OCI-LY3 (cell line): Measurements from ENCODE around the gene CD46.

Experiments used
- H2AFZ ChIP-seq: fragments of 200-600, 300-600 bp; shearing (Covaris generic); 2 replicates; pipeline ENCODE4 v1.6.0; 2014; ENCODE audit warnings: antibody characterized with exemption, low read depth, low read length
- H3K27ac ChIP-seq: fragments of 200-600, 300-600 bp; sonication (generic); 2 replicates; pipeline ENCODE4 v1.5.1; 2014; ENCODE audit warnings: mild to moderate bottlenecking, low read length, moderate library complexity, mixed read lengths
- H3K27me3 ChIP-seq: fragments of 200-600, 300-600 bp; sonication (generic); 2 replicates; pipeline ENCODE4 v1.6.1; 2014; ENCODE audit warnings: low read depth, low read length, mixed read lengths
- H3K36me3 ChIP-seq: fragments of 200-600, 300-600 bp; sonication (generic); replicated peaks from 2 replicates; pipeline ENCODE3; 2014; ENCODE audit warnings: low read depth, low read length, mixed read lengths
- H3K4me1 ChIP-seq: fragments of 300-600, 200-600 bp; sonication (generic); 2 replicates; pipeline ENCODE4 v1.6.1; 2014; ENCODE audit warnings: low read length, mixed read lengths
- H3K4me2 ChIP-seq: fragments of 200-600, 300-600 bp; sonication (generic); 2 replicates; pipeline ENCODE4 v1.6.1; 2014; ENCODE audit warnings: low read length, mixed read lengths
- H3K4me3 ChIP-seq: fragments of 300-600, 200-600 bp; sonication (generic); 2 replicates; pipeline ENCODE4 v1.5.1; 2014; ENCODE audit warnings: antibody characterized with exemption, mild to moderate bottlenecking, low read length, moderate library complexity
- H3K79me2 ChIP-seq: fragments of 300-600, 200-600 bp; shearing (Covaris generic); 2 replicates; pipeline ENCODE4 v1.6.1; 2014; ENCODE audit warnings: mild to moderate bottlenecking, low read length, mixed read lengths
- H3K9ac ChIP-seq: fragments of 300-600, 200-600 bp; shearing (Covaris generic); 2 replicates; pipeline ENCODE4 v1.6.0; 2014; ENCODE audit warnings: mild to moderate bottlenecking, low read length, moderate library complexity
- H3K9me3 ChIP-seq: fragments of 200-600, 300-600 bp; shearing (Covaris generic); 2 replicates; pipeline ENCODE4 v1.6.1; 2014; ENCODE audit warnings: low read length, mixed read lengths; ENCODE audit not compliant: insufficient read depth
- H4K20me1 ChIP-seq: fragments of 200-600, 300-600 bp; sonication (generic); 2 replicates; pipeline ENCODE4 v1.6.1; 2016; ENCODE audit warnings: low read length, mixed read lengths; ENCODE audit not compliant: insufficient read depth
- EZH2phosphoT487 ChIP-seq: fragments of 200-600 bp; shearing (Covaris generic); IDR thresholded peaks from 2 replicates; pipeline ENCODE4 v1.6.1; 2018; ENCODE audit warnings: antibody characterized with exemption, mixed run types, low read depth
- TF ChIP-seq, protein P1 (sequence below): fragments of 200-600, 300-600 bp; sonication (generic); IDR thresholded peaks from 2 replicates; pipeline ENCODE4 v1.5.1; 2014; ENCODE audit warnings: antibody characterized with exemption, low read length, low read depth

CD46 gene

GRCh38 chr1:207815466-207815865 is 63.6 kb downstream of the CD46 start:
- Histone ChIP-seq H3K79me2 (peaks cover 98% of the 10 kb centered on the region), H4K20me1 (peaks cover 97% of the 10 kb centered on the region), H3K27me3 (no peaks in the 10 kb centered on the region), H3K9ac (no peak overlapping the region), H3K36me3 (peaks cover 92% of the 10 kb centered on the region), H3K27ac (no peak overlapping the region), H3K4me3 (no peak overlapping the region), H3K9me3 (no peaks in the 10 kb centered on the region), H2AFZ (no peak overlapping the region), H3K4me1 (peaks cover 46% of the 10 kb centered on the region), H3K4me2 (no peak overlapping the region)
- TF ChIP-seq, protein P1, sequence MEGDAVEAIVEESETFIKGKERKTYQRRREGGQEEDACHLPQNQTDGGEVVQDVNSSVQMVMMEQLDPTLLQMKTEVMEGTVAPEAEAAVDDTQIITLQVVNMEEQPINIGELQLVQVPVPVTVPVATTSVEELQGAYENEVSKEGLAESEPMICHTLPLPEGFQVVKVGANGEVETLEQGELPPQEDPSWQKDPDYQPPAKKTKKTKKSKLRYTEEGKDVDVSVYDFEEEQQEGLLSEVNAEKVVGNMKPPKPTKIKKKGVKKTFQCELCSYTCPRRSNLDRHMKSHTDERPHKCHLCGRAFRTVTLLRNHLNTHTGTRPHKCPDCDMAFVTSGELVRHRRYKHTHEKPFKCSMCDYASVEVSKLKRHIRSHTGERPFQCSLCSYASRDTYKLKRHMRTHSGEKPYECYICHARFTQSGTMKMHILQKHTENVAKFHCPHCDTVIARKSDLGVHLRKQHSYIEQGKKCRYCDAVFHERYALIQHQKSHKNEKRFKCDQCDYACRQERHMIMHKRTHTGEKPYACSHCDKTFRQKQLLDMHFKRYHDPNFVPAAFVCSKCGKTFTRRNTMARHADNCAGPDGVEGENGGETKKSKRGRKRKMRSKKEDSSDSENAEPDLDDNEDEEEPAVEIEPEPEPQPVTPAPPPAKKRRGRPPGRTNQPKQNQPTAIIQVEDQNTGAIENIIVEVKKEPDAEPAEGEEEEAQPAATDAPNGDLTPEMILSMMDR = no peak
- TF ChIP-seq EZH2phosphoT487 = no peak

DNA sequence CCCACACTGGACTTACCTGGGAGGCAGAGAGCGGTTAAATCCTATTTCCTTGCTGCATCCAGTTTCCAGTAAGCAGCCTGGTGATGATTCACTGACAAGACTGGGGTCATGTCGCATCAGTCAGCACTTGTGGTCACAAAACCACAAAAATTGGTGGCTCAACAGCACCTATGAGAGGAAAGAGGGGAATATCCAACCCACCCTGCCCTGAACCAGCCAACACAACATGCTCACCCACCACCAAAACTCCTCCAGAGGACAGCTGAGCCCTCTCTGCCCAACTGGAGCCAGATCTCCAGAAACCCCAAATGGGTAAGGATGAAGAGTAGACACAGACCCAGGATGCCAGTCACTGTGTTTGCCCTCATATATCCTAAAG is 64.0 kb downstream of the CD46 start:
- Histone ChIP-seq H3K4me3 (no peak overlapping the region), H3K9ac (no peak overlapping the region), H3K79me2 (peaks cover 98% of the 10 kb centered on the region), H3K9me3 (no peaks in the 10 kb centered on the region), H4K20me1 (peaks cover 97% of the 10 kb centered on the region), H3K4me2 (no peak overlapping the region), H3K4me1 (peaks cover 44% of the 10 kb centered on the region), H3K36me3 (peaks cover 92% of the 10 kb centered on the region), H2AFZ (no peak overlapping the region), H3K27me3 (no peaks in the 10 kb centered on the region), H3K27ac (no peak overlapping the region)
- no peak for TF ChIP-seq EZH2phosphoT487
- TF ChIP-seq, protein P1 = no peak

DNA sequence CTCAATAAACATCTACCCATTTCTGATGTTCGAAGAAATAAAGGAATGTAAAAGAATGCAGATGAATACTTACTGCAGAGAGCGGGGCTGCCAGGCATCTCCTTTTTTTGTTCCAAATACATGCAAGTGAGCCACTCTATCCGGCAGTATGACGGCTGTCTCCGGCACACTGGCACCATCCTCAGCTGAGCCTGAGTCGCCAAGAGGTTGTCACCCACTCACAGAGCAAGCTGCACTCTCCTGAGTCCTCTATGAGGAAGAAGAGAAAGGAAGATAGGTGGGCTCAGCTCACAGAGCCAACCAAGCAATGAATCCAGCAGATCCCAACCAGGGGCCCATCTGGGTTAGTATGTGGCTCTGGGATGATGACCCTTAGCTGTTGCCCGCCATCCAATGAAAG is 65.3 kb downstream of the CD46 start:
- Histone ChIP-seq H3K4me3 (no peak overlapping the region), H4K20me1 (peaks cover 98% of the 10 kb centered on the region), H2AFZ (no peak overlapping the region), H3K27me3 (no peaks in the 10 kb centered on the region), H3K9ac (no peak overlapping the region), H3K79me2 (peaks cover 99% of the 10 kb centered on the region), H3K36me3 (peaks cover 96% of the 10 kb centered on the region), H3K4me2 (no peak overlapping the region), H3K4me1 (peaks cover 44% of the 10 kb centered on the region), H3K27ac (no peak overlapping the region), H3K9me3 (no peaks in the 10 kb centered on the region)
- TF ChIP-seq, protein P1 = no peak
- no peak for TF ChIP-seq EZH2phosphoT487

- Histone ChIP-seq H3K27me3 (no peaks in the 10 kb centered on the region), H3K9ac (no peak overlapping the region), H3K36me3 (peaks cover 90% of the 10 kb centered on the region), H3K27ac (no peak overlapping the region), H2AFZ (no peak overlapping the region), H3K4me1 (peaks cover 35% of the 10 kb centered on the region), H3K9me3 (no peaks in the 10 kb centered on the region), H4K20me1 (peaks cover 89% of the 10 kb centered on the region), H3K79me2 (peaks cover 99% of the 10 kb centered on the region), H3K4me3 (no peak overlapping the region), H3K4me2 (no peak overlapping the region)
- TF ChIP-seq, protein P1 = no peak
- TF ChIP-seq EZH2phosphoT487 = no peak
These were observed 66.2 kb downstream of the CD46 start for GRCh38 chr1:207817778-207818751.
